ENCODE data around the gene AKT1. TPM values are rescaled to one million over a fixed set of nuclear protein-coding genes. Genes with fewer than 3 reads are reported as not detected.

AKT1 gene
- total and polyA plus RNA-seq, 4 donors: 30.6 to 192 (median 58.7) TPM

DNA sequence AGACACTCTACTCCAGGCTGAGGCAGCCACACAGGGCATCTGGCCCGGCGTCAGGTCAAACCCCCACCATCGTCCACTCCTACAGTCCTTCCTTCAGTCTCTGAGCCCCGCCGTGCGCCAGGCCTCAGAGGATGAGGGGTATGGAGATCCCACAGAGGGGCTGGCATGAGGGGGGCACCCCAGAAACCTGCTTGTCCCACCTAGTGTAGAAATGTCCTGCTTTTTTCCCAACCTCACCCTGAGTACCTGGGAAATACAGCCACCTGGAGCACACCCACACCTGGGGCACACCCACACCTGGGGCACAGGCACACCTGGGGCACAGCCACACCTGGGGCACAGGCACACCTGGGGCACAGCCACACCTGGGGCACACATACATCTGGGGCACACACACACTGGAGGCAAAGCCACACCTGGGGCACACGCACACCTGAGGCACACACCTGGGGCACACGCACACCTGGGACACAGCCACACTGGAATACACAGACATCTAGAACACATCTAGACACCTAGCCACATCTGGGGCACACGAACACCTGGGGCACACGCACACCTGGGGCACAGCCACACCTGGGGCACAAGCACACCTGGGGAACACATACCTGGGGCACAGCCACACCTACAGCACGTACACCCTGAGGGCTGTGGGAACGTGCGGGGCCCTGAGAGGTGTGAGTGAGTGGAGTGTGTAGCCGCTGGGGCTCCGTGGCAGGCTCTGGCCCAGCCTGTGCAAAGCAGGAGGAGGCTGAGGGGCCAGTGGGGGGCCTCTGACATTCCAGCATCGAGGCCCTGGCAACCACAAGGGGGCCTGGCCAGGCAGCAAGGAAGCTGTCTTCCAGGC is 18.4 kb downstream of the AKT1 start:
- peaks cover 7 to 60% (median 23%) of the 10 kb centered on the region in 4 donors for H3K36me3 ChIP-seq (ENCODE audit: control insufficient read depth in 4 of 4, insufficient read depth in 3 of 4, low read depth in 1 of 4, low read length in 3 of 4)
- no peak overlapping the region for H3K27ac ChIP-seq (ENCODE audit: low read depth in 1 of 2, low read length in 2 of 2)
- H3K9me3 ChIP-seq (ENCODE audit: control insufficient read depth in 4 of 4, low read length in 3 of 4): no peaks in the 10 kb centered on the region
- no peaks in the 10 kb centered on the region for H3K27me3 ChIP-seq (ENCODE audit: control insufficient read depth in 4 of 4, insufficient read depth in 4 of 4, low read length in 3 of 4)
- TF ChIP-seq MAX (IDR thresholded peaks at IDR 0.05) (no peak), TAF1 (conservative IDR thresholded peaks at IDR 0.05) (no peak), FOXA2 (IDR thresholded peaks at IDR 0.05) (no peak), ATF3 (IDR thresholded peaks at IDR 0.05) (no peak), YY1 (IDR thresholded peaks at IDR 0.05) (no peak), FOXA1 (IDR thresholded peaks at IDR 0.05) (no peak), EGR1 (IDR thresholded peaks at IDR 0.05; ENCODE audit: low read depth in 2 of 2) (no peak), CTCF (IDR thresholded peaks at IDR 0.05; ENCODE audit: low read depth, low read length, missing input control) (no peak), ZBTB33 (IDR thresholded peaks at IDR 0.05) (no peak), JUND (IDR thresholded peaks at IDR 0.05) (no peak), NR2F2 (IDR thresholded peaks at IDR 0.05) (no peak), HNF4A (conservative IDR thresholded peaks at IDR 0.05) (no peak), GABPA (IDR thresholded peaks at IDR 0.05 in 1 of 2, conservative IDR thresholded peaks at IDR 0.05 in 1 of 2) (no peak), HNF4G (IDR thresholded peaks at IDR 0.05) (no peak), REST (IDR thresholded peaks at IDR 0.05) (no peak), RAD21 (IDR thresholded peaks at IDR 0.05) (no peak), SP1 (IDR thresholded peaks at IDR 0.05) (no peak), RXRA (IDR thresholded peaks at IDR 0.05) (no peak)
- DNase-seq (ENCODE audit: low spot score): no peak
- no peak overlapping the region for H3K9ac ChIP-seq (ENCODE audit: low read depth in 1 of 2, low read length in 2 of 2)
- H3K4me3 ChIP-seq (ENCODE audit: low read depth in 1 of 3, low read length in 3 of 3): no peak overlapping the region
- 92% methylated on average over 16 of the region's 16 CpGs for whole genome bisulfite sequencing
- no peaks in the 10 kb centered on the region for H3K4me1 ChIP-seq (ENCODE audit: control insufficient read depth in 4 of 4, insufficient read depth in 4 of 4, low read length in 3 of 4)

Measured in liver (tissue), 9 donors.